GM18499 (cell line): ENCODE measurements around the gene WDR82.

ENCODE experiments used
- ATAC-seq: cut with Tn5 transposase; IDR thresholded peaks from one replicate; pipeline ENCODE4 v1.9.1; 2021; ENCODE audit warnings: moderate number of reproducible peaks; ENCODE audit not compliant: insufficient read depth, unreplicated experiment

WDR82 gene, protein sequence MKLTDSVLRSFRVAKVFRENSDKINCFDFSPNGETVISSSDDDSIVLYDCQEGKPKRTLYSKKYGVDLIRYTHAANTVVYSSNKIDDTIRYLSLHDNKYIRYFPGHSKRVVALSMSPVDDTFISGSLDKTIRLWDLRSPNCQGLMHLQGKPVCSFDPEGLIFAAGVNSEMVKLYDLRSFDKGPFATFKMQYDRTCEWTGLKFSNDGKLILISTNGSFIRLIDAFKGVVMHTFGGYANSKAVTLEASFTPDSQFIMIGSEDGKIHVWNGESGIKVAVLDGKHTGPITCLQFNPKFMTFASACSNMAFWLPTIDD

DNA sequence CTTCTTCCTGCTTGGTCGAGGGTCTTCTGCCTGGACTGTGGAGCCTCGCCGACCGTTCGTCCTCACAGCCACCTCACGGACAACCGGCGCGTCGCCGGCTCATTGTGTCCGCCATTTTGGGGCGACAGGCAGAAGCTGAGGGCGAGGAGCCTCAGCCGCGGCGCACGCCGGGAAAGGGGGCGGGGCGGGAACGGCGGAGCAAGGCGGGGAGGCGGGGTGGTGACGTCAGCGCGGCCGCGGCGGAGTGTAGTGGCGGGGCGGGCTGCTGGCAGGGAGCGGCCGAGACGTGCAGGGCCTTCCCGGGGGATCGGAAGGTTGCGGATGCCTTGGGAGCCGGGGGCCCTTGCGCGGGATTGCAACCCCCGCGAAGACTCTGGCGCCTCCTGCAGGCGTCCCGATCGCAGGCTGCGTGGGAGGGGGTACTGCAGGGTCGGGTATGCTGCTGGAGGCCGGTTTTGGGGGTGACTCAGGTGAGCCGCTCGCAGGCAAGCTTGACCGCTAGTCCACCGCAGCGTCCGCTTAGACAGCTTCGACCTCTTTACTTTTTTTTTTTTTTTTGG lies at the start of gene WDR82:
WDR82 (minus strand) TSS at position 140 of the 560 bp plus-strand sequence. CDS start 288 bp downstream, outside the sequence.
- ATAC-seq = peak; percentile 41

DNA sequence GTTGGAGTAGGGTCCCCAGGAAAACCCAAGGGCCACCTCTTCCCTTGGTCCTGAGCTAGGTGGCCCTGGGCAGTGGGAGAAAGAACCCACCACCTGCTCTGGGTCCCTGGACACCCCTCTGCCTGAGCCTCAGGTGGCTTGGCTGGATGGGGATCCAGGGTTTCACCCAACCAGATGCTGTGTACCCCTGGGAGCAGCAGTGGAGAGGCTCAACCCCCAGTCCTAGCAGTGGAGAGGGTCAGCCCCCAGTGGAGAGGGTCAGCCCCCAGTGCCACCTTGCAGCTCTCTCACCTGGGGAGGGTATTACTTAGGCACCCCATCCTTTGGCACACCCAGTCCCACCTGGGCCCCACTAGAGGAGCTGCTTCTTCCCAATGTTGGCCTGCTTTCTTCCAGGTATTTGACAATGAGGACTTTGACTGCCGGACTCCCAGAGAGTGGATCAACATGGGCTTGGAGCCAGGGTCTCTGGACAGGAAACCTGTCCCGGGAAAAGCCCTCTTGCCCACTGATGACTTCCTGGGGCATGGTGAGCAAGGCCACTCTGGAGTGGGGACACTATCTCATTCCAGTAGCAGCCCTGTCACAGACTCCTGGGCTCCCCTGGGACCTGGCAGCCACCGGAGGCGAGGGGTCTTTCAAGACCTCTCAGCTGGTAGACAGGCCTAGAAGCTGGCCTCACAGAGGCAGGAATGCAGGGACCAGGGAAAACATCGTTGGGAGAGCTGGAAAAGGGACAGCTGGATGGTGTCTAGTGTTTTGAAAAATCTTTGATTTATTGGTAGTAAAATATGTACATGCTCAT lies 49.2 kb upstream of the WDR82 start:
- no peak for ATAC-seq

DNA sequence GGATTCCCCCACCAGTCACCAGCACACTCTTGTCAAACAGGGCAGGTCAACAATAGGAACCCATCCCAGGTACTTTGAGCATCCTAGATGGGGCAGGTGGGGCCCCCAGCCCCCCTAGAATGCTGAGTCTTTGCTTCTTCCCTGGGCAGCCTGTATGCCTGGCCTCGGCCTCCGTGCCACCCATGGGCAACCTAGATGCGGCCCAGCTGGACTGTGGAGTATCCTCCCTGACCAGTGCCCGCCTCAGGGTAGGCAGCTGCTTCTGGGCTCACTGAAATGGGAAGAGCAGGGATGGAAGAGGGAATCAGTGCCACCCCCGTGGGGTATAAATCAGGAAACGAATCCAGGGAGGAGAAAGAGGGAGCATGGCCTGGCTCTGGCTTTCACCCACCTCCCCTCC lies 48.5 kb upstream of the WDR82 start:
- ATAC-seq = no peak

DNA sequence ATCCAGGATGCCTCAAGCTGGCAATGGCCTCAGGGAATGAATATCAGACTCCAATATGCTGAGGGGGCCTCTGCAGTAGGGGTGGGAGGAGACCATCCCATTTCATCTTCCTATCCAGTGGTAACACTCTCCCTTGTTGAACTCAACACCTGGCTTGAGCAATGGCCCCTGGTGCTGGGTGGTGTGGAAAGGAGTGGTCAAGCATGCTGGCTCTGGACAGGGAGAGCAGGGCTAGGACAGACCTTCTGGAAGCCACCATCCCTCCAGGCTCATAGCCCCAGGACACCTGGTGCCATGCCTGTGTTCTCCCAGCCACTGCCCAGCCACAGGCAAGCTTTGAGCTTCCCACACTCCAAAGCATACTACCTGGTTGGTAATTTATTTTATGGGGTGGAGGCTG lies 47.2 kb upstream of the WDR82 start:
- ATAC-seq = no peak

DNA sequence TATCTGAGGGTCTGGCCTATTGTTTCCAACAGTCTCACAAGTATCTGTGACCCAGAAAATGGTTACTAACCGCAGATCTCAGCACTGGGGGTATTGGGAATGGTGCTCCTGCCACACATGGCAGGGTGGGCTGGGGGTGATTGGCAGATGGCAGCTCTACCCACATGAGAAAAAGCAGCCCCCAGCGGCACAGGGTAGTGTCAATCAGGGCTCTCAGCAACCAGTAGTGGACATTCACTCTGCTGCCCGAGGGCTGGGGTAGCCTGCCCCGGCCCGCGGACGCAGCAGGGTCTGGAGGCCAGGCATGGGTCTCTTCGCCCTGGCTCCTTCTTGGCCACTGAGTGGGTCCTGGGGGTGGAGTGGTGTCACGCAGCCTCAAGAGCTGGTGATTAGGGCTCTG lies 46.2 kb upstream of the WDR82 start:
- no peak for ATAC-seq

DNA sequence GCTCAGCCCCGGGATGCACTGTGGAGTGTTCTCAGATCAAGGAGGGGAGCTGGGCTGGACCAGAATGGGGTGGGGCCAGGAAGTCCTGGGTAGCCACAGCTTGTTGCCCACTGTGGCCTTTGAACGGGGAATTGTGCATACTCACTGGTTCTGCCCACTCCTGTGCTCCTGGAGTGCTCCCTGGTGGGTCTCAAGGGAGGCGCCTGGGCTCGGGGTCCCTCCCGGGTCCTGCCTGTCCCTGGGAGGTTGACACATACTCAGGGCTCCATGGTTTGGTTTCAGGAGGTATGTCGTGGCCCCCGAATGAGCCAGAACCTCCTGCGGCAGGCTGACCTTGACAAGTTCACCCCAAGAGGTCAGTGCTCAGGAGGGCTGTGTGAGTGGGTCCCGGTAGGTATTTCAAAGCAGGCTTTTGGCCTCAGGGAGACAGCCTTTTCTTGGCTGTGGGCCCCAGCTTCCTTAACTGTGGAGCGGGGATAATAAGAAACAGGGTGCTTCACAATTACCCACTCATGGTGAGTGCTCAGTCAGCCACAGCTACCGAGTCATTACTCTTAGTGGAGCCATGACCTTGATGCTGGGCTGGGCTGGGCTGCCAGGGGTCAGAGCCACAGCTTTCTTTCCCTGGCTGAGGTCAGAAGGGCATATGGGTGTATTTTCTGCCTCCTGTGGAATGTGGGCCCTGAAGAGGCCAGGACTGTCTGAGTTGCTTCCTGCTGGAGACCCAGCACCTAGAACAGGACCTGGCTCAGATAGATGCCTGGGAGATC lies 45.3 kb upstream of the WDR82 start:
- ATAC-seq = no peak

DNA sequence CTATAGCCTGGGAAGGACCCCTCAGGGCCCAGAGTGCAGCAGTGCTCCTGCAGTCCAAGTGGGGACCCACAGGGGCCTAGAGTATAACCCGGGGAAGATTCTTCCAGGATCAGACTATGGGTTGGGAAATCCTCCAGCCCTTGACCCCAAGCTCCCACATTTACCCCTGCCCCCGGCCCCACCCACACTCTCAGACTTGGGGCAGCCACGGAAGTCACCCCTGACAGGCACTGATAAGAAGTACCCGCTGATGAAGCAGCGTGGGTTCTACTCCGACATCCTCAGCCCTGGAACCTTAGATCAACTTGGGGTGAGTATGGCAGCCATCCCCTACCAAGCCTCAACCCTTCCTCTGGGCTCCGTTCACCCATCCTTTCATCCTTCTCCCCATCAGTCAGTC lies 44.0 kb upstream of the WDR82 start:
- no peak for ATAC-seq

DNA sequence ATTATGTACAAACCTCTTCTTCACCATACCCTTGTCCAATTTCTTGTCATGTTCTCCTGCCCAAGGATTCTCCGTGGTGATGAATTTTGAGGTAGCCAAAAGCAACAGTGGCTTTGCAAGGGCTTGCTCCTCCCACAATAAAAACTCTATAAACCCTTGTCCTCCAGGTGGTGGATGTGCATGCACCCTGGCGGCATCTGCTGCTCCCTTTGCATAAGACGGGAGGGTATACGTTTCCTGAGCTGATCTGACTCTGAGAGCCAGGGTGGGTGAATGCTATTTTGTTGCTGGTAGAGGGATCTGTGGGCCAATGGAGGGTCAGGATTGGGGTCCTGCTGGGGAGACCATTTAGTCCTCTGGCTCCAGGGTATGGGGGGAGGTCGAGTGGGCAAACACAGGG lies 43.0 kb upstream of the WDR82 start:
- ATAC-seq = no peak

DNA sequence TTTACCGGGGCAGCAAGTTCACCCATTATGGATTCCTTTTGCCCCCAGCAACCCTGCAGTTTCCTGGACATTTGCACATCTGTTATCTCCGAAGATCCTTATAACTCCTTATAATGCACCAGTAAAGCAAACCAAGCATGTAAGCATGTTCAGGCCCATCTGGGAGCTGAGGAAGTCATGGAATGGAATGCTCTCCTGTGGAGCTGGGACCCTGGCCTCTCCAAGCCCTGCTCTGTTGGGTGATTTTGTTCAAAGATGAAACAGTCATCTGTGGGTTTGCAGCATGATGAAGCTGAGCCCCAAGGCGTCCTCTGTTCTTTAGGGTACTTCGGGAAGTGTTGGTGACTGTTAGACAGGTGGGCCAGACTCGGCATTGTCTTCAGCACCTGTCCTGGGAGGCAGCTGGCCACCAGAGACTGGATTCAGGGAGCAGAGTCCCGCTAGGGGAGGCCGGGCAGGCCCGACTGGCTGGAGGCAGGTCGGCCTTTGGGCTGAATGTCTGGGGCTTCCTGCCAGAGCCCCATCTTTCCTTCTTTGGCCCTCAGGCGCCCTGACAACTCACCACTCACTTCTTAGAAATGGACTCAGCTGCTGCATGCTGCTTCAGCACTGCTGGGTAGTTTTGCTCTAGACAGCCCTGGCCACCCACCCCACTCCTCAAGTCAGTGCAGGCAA lies 41.6 kb upstream of the WDR82 start:
- no peak for ATAC-seq

DNA sequence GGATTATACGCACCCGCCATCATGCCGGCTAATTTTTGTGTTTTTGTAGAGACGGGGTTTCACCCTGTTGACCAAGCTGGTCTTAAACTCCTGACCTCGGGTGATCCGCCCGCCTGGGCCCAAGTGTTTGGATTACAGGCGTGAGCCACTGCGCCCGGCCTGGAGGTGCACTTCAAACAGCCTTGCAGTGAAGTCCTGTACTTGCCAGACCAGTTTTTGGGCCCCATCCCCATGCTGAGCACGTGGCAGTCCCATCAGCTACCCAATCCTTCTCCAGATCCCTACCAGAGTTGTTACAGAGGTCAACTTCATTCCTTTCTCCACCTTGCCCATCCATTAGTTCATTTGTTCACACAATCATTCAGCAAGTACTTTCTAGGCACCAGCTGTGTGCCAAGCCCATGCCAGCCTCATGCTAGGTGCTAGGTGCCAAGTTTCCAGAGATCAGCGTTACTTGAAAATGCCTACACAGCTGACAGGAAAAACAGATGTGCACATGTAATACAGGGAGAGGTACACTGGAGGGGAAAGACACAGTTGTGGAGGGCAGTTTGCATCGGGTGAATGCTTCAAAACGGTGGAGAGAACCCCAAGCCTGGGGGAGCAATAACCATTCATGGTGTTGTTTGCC lies 39.9 kb upstream of the WDR82 start:
- ATAC-seq = no peak

DNA sequence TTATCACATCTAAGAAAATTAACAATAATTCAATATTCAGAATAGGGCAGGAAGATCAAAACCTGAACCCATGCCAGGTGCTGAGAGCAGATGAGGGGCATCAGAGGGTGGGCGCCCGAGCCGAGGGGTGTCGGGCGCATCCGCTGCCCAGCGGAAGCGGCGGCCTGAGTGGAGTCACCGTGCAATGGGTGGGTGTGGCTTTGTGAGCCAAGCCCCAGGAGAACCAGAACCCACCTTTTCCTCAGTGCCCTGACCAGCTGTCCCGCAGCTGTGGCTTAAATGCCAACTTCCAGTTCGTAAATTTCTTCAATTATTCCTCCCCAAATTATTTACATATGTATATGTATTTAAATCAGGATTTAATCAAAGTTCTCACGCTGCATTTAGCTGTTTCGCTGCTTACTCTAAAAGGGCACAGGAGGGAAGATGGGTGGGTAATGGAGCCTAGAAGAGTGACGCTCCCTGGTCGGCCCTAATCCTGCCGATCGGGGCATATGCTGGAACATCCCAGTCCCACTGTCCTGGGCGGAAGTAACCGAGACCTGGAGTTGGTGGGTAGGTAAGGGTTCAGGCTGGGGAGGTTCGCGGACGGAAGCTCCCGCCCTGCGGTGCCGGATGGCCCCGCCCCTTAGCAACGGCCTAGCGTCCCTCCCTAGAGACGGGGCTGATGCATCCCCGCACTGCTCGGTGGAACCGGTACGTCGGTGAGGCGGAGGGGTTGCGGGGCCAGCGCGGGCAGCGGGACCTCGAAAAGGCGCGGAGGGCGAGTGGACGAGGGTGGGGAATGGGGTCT lies 39.0 kb upstream of the WDR82 start:
- no peak for ATAC-seq

DNA sequence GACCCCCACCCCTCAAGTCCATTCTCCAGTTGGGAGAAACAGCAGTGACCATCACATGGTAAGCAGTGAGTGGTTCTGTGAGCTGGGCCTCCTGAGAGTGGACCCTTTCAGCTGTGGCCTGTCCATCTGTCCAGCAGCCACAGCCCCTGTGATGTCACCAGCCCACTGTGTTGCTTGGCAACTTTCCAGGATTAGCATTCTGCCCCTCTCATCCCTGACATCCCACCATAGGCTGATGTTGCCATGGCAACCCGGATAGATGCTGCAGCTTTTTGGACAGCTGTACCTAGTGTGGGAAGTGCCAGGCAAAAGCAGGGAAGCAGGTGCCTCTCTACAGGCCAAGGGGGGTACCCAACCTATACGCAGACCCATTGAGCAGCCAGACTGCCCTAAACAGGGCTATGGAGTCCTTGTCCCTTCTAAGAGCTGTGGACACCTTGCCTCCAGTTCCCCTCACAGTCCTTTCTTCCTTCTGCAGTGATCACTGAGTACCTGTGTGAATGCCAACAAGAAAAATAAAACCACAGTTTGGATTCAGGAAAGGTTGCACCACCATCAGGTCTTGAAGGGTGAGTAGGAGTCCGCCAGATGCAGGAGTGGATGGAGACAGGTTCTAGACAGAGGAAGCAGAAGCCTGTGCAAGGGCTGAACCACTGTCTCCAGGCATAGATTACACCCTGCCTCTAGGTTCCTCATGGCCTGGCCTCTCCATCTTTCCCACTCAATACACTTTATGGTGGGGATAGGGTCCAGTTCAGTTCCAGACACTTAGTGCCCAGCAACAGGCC lies 37.7 kb upstream of the WDR82 start, which contains the start of gene DNAH1:
DNAH1 (plus strand) TSS at position 343 of the 788 bp plus-strand sequence. CDS start 6,124 bp downstream, outside the sequence.
- no peak for ATAC-seq

DNA sequence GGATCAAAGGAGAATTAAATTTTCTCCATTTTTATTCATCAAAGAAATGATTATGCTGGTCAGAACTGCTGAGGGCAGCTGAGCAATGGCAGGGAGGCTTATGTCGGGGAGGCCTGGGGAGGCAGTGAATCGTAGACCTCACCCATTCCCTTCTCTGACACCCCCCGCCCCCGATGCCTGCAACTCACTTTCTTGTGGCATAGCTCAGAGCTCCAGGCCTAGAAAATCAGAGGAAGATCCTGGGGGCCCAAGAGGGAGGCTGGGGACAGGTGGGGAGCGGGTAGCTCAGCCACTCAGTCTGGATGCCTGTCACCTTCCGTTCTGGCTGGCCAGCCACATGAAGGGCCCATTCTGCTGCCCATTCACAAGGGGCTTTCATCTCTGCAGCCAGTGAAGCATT lies 36.6 kb upstream of the WDR82 start:
- ATAC-seq = no peak

DNA sequence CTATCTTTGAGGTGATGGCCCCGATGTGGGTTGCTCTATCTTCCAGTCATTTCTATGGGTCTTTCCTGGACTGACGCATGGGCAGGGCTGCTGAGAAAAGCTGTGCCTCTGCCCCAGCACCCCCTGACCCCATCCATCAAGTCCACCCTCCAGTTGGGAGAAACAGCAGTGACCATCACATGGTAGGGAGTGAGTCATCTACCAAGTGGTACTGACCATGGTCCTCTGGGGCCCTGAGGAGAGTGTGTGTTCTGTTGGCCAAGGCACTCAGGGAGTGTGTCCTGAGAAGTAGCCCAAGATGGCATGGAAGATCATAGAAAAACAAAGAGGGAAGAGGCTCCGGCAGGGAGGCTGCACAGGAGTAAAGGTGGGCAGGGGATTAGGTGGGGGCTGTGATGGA lies 36.0 kb upstream of the WDR82 start:
- no peak for ATAC-seq

DNA sequence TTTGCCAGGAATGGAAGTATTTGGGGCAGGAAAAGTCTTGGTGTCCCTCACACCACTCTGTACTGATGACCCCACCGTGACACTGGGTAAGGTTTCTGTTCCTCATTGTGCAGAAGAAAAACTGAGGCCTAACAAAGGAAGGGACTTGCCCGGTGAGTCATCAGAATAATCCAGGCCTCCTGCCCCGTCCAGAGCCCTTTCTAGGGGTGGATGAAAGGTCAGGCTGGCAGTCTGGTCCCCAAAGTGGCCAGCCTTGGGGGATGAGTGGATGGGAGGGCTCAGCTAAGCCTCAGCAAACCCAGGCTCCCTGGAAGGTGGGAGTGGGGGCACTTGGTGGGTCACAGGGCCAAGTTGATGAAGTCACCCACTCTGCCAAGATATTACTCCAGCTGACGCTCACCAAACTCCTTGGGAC lies 35.3 kb upstream of the WDR82 start:
- ATAC-seq = peak; percentile 70

DNA sequence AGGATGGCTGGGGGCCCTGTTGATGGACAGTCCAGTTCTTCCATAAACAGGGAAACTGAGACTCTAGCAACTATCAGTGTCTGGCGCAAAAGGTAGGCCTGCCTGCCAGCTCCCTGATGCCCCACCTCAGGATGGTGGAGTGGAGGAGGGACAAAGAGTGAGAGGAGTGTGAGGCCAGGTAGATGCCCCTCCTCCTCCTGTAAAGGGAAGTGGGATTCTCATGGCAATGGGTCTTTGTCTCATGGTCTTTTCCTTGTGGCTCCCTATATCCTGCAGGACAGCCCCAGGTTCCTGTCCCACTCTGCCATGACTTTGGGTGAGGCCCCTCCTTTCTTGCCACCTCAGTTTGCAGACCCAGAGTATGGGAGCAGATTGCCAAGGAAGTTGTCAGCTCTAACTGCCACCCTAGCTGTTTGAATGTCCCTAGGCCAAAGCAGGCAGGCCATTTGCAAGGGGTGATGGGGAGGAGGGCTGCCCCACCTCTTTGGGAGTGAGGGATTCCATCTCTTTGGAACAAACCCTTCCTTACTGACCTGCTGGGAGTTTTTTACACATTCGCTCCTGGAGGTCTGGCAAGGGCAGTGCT lies 34.8 kb upstream of the WDR82 start:
- no peak for ATAC-seq

DNA sequence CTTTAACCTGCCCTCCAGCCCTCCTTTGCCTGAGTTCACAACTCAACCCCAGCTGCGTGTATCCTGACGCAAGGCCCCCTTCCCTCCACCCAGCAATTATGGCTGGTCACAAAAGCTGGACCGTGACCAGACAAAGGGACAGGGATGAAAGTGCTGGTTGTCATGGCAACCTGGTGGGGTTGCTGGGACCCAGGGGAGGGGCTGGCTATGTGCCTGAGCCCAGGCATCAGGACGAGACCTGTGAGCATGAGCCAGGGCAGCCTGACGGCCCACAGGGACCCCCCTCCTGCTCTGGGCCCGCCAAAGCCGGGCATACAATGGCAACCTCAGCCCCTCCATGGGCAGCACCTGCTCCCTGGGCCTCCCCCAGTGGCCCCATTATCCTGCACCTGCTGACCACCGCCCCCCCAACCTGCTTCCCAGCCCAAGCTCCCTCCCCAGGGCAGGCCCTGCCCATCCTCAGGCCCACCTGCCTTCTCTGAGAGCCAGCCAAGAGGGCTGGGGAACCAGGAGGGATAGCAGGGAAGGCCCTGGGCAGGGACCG lies 33.2 kb upstream of the WDR82 start:
- no peak for ATAC-seq
